ENCODE results near the gene IKBKG.

The IKBKG gene

DNA sequence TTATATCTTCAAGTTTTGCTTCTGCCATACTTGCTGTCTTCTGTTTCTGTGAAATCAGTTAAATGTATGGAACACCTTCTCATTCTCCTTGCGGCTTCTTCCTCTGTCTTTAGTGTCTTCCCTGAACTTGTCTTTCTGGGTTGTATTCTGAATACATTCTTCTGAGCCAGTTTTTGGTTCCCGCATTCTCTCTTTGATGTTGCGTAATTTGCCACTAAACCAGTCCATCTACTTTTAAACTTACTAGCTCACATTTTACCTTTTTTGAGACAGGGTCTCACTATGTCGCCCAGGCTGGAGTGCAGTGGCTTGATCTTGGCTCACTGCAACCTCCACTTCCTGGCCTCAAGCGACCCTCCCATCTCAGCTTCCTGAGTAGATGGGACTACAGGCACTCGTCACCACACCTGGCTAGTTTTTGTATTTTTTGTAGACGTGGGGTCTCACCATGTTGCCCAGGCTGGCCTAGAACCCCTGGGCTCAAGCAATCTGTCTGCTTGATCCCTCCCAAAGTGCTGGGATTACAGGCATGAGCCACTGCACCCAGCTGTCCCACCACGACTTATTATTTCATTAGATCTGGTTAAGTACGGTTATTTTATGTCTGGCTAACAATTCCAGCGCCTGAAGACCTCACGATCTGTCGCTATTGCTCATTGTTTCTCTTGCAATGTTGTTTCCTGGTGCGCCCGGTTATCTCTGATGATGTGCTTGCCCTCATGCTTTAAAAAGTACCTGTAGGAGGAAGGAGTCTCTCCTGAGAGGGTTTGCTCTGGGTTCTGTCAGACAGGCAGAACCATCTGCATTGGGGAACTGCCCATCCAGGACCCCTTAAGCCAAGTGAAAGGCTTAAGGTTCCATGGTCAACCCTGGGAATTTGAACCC lies 21.6 kb upstream of the IKBKG start:
- Histone ChIP-seq H3K9me3 (ENCODE audit: control insufficient read depth, insufficient read depth, low read depth, low read length) (no peaks in the 10 kb centered on the region), H3K36me3 (ENCODE audit: control insufficient read depth in 2 of 2, insufficient read depth in 1 of 2, low read length in 2 of 2) (peaks cover 0 to 7% of the 10 kb centered on the region in 2 experiments; a peak in 1 of 3 replicates), H3K4me3 (ENCODE audit: low read depth, low read length) (no peak overlapping the region), H3K27ac (ENCODE audit: extremely low read depth, low read depth, low read length) (no peak overlapping the region), H3K4me1 (ENCODE audit: control insufficient read depth, insufficient read depth, low read length) (0 out of 2 replicates have a peak, but pooled peaks cover 2% of the 10 kb centered on the region)
- no peak for TF ChIP-seq ZNF24 (tag by site-specific recombination; IDR thresholded peaks at IDR 0.05)
- TF ChIP-seq HOXA7 (CRISPR knock-in tag; IDR thresholded peaks at IDR 0.05; ENCODE audit: borderline replicate concordance) = no peak
- no peak for TF ChIP-seq ZNF610 (tag by site-specific recombination; IDR thresholded peaks at IDR 0.05; ENCODE audit: borderline replicate concordance)
- peak; percentile 86 for TF ChIP-seq ZNF121 (tag by site-specific recombination; IDR thresholded peaks at IDR 0.05)
- TF ChIP-seq ZNF169 (tag by site-specific recombination; IDR thresholded peaks at IDR 0.05) = no peak
- ChIA-PET CTCF (interaction anchor here (0.9 to 1.2 kb wide), 3 partner anchors 9 to 36 kb away, joined by 4 to 8 read pairs (median 5); partner anchors contain the start of gene SLC10A3), POLR2A (interaction anchor here (1.7 kb wide), 1 partner anchor 35 kb away, joined by 15 read pairs; the partner anchor contains the start of gene SLC10A3)

DNA sequence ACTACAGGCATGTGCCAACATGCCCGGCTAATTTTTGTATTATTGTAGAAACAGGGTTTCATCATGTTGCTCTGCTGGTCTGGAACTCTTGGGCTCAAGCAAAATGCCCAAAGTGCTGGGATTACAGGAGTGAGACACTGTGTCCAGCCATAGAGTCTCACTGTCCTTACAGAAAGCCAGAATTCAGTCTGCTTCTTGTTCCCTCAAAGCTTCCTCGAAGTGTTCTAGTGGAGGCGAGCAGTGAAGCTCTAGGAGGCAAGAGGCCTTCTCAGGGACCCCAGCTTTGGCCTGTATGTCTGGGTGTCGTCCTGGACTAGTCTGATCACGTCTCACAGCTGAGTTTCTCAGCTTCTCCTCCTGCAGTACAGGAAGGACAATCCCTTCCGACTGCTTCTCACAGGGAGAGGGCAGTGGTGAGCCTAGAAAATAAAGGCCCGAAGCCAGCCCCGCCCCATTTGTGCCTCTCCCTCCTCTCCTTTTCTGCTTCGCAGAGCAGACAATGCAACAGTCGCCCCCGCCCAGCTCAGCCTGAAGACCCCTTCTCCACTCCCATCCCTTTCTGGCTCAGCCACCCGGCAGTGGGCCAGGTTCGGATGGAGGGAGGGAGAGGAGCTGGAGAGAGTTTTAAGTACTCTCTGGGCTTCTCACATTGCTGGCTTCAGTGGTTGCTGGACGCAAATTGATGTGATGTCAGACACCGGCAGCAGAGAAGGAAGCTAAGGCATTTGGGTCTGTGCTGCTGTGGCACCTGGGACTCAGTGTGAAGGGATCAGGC lies 20.3 kb upstream of the IKBKG start:
- CTCF ChIA-PET = interaction anchor here (0.6 to 1.6 kb wide), 24 partner anchors 8 to 1488 kb away, joined by 3 to 11 read pairs (median 4); partner anchors contain the start of genes DNASE1L1, FLNA, RPL10 and SLC10A3
- H3K4me3 ChIP-seq (ENCODE audit: low read depth, low read length) = peak overlapping the region; percentile 19
- POLR2A ChIA-PET = interaction anchor here (0.6 to 1.7 kb wide), 10 partner anchors 11 to 513 kb away, joined by 3 to 15 read pairs (median 3); partner anchors contain the start of genes EMD, FAM3A, FLNA and SLC10A3
- H3K4me1 ChIP-seq (ENCODE audit: control insufficient read depth, insufficient read depth, low read length) = 0 out of 2 replicates have a peak, but pooled peaks cover 2% of the 10 kb centered on the region
- peak; percentile 62; the same call in 1 of the 2 replicates for TF ChIP-seq ZNF366 (tag by site-specific recombination; conservative IDR thresholded peaks at IDR 0.05)
- peak; percentile 42; the same call in 1 of the 2 replicates for TF ChIP-seq KLF9 (tag by site-specific recombination; IDR thresholded peaks at IDR 0.05; ENCODE audit: low read depth)
- no peak for TF ChIP-seq ZNF426 (tag by site-specific recombination; IDR thresholded peaks at IDR 0.05)
- TF ChIP-seq PRDM1 (tag by site-specific recombination; IDR thresholded peaks at IDR 0.05) = no peak
- TF ChIP-seq ZNF600 (tag by site-specific recombination; IDR thresholded peaks at IDR 0.05) = 0 out of 2 replicates have a peak, but pooled peaks have one; percentile 34
- TF ChIP-seq, protein P1, sequence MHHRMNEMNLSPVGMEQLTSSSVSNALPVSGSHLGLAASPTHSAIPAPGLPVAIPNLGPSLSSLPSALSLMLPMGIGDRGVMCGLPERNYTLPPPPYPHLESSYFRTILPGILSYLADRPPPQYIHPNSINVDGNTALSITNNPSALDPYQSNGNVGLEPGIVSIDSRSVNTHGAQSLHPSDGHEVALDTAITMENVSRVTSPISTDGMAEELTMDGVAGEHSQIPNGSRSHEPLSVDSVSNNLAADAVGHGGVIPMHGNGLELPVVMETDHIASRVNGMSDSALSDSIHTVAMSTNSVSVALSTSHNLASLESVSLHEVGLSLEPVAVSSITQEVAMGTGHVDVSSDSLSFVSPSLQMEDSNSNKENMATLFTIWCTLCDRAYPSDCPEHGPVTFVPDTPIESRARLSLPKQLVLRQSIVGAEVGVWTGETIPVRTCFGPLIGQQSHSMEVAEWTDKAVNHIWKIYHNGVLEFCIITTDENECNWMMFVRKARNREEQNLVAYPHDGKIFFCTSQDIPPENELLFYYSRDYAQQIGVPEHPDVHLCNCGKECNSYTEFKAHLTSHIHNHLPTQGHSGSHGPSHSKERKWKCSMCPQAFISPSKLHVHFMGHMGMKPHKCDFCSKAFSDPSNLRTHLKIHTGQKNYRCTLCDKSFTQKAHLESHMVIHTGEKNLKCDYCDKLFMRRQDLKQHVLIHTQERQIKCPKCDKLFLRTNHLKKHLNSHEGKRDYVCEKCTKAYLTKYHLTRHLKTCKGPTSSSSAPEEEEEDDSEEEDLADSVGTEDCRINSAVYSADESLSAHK (tag by site-specific recombination; IDR thresholded peaks at IDR 0.05) = peak; percentile 62; the same call in 1 of the 2 replicates
- peak; percentile 9; the same call in 1 of the 2 replicates for TF ChIP-seq ZSCAN30 (tag by site-specific recombination; IDR thresholded peaks at IDR 0.05)
- TF ChIP-seq ZNF560 (tag by site-specific recombination; IDR thresholded peaks at IDR 0.05; ENCODE audit: borderline replicate concordance) = no peak
- TF ChIP-seq ZNF114 (tag by site-specific recombination; IDR thresholded peaks at IDR 0.05) = no peak
- no peak for TF ChIP-seq ZNF169 (tag by site-specific recombination; IDR thresholded peaks at IDR 0.05)
- peak; percentile 22; the same call in 1 of the 2 replicates for TF ChIP-seq KLF8 (tag by site-specific recombination; IDR thresholded peaks at IDR 0.05)
- peak; percentile 61; the same call in 1 of the 2 replicates for TF ChIP-seq ZBTB17 (tag by site-specific recombination; IDR thresholded peaks at IDR 0.05)
- peak; percentile 32; the same call in 1 of the 2 replicates for TF ChIP-seq ZNF561 (tag by site-specific recombination; IDR thresholded peaks at IDR 0.05; ENCODE audit: borderline replicate concordance)
- TF ChIP-seq ZBTB20 (tag by site-specific recombination; IDR thresholded peaks at IDR 0.05) = 0 out of 2 replicates have a peak, but pooled peaks have one; percentile 14
- TF ChIP-seq ZNF335 (tag by site-specific recombination; conservative IDR thresholded peaks at IDR 0.05) = peak; percentile 86
- TF ChIP-seq, protein P2, sequence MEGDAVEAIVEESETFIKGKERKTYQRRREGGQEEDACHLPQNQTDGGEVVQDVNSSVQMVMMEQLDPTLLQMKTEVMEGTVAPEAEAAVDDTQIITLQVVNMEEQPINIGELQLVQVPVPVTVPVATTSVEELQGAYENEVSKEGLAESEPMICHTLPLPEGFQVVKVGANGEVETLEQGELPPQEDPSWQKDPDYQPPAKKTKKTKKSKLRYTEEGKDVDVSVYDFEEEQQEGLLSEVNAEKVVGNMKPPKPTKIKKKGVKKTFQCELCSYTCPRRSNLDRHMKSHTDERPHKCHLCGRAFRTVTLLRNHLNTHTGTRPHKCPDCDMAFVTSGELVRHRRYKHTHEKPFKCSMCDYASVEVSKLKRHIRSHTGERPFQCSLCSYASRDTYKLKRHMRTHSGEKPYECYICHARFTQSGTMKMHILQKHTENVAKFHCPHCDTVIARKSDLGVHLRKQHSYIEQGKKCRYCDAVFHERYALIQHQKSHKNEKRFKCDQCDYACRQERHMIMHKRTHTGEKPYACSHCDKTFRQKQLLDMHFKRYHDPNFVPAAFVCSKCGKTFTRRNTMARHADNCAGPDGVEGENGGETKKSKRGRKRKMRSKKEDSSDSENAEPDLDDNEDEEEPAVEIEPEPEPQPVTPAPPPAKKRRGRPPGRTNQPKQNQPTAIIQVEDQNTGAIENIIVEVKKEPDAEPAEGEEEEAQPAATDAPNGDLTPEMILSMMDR (tag by site-specific recombination; IDR thresholded peaks at IDR 0.05) = no peak; the same call in 1 of the 2 replicates
- TF ChIP-seq ZNF223 (tag by site-specific recombination; IDR thresholded peaks at IDR 0.05) = no peak
- TF ChIP-seq ZNF629 (tag by site-specific recombination; IDR thresholded peaks at IDR 0.05) = 0 out of 2 replicates have a peak, but pooled peaks have one; percentile 26
- TF ChIP-seq ZNF501 (tag by site-specific recombination; IDR thresholded peaks at IDR 0.05) = no peak
- peak; percentile 97 for TF ChIP-seq ZNF394 (tag by site-specific recombination; IDR thresholded peaks at IDR 0.05; ENCODE audit: borderline replicate concordance)
- TF ChIP-seq SCRT2 (tag by site-specific recombination; IDR thresholded peaks at IDR 0.05) = peak; percentile 70
- TF ChIP-seq ZNF121 (tag by site-specific recombination; IDR thresholded peaks at IDR 0.05) = peak; percentile 2; the same call in 1 of the 2 replicates
- peak overlapping the region; percentile 57 for H3K27ac ChIP-seq (ENCODE audit: extremely low read depth, low read depth, low read length)
- H3K9me3 ChIP-seq (ENCODE audit: control insufficient read depth, insufficient read depth, low read depth, low read length) = no peaks in the 10 kb centered on the region
- H3K36me3 ChIP-seq (ENCODE audit: control insufficient read depth in 2 of 2, insufficient read depth in 1 of 2, low read length in 2 of 2) = peaks cover 0 to 12% of the 10 kb centered on the region in 2 experiments; a peak in 1 of 3 replicates
